H9 (cell line): Measurements from ENCODE around the gene SUPT5H. TPM values are rescaled to one million over a fixed set of nuclear protein-coding genes. Genes with fewer than 3 reads are reported as not detected.

Experiments used
- DNase-seq: peaks from one replicate; pipeline ENCODE4 v3.0.0-alpha.2; 2017
- H2AFZ ChIP-seq: one replicate; pipeline ENCODE4 v1.6.1; 2013; ENCODE audit warnings: mild to moderate bottlenecking, low read length, control low read depth, moderate library complexity
- H2AK5ac ChIP-seq: 2 replicates; pipeline ENCODE4 v1.6.1; 2013; ENCODE audit warnings: low read length, control low read depth, mixed read lengths; ENCODE audit not compliant: insufficient read length
- H2BK120ac ChIP-seq: one replicate; pipeline ENCODE4 v1.6.1; 2013; ENCODE audit warnings: low read depth, mild to moderate bottlenecking, low read length, control low read depth, inconsistent platforms; ENCODE audit not compliant: poor library complexity, severe bottlenecking
- H2BK12ac ChIP-seq: 2 replicates; pipeline ENCODE4 v1.6.1; 2013; ENCODE audit warnings: low read length, control low read depth, mixed read lengths, low read depth; ENCODE audit not compliant: insufficient read length
- H2BK15ac ChIP-seq: 2 replicates; pipeline ENCODE4 v1.6.1; 2013; ENCODE audit warnings: low read depth, low read length, control low read depth
- H2BK20ac ChIP-seq: one replicate; pipeline ENCODE4 v1.6.1; 2013; ENCODE audit warnings: low read depth, mild to moderate bottlenecking, low read length, control low read depth, inconsistent platforms; ENCODE audit not compliant: poor library complexity, severe bottlenecking
- H2BK5ac ChIP-seq: 2 replicates; pipeline ENCODE4 v1.6.1; 2013; ENCODE audit warnings: low read length, control low read depth, mixed read lengths; ENCODE audit not compliant: insufficient read length
- H3K14ac ChIP-seq: 2 replicates; pipeline ENCODE4 v1.6.1; 2013; ENCODE audit warnings: low read length, control low read depth; ENCODE audit not compliant: insufficient read depth
- H3K18ac ChIP-seq: 2 replicates; pipeline ENCODE4 v1.6.1; 2013; ENCODE audit warnings: low read depth, mild to moderate bottlenecking, mixed read lengths, low read length, control low read depth; ENCODE audit not compliant: insufficient read length
- H3K23ac ChIP-seq: 2 replicates; pipeline ENCODE4 v1.6.1; 2013; ENCODE audit warnings: low read length, control low read depth, mixed read lengths, low read depth; ENCODE audit not compliant: insufficient read length
- H3K23me2 ChIP-seq: 2 replicates; pipeline ENCODE4 v1.6.1; 2013; ENCODE audit warnings: low read depth, mild to moderate bottlenecking, mixed read lengths, low read length, control low read depth; ENCODE audit not compliant: insufficient read length, poor library complexity, severe bottlenecking
- H3K27ac ChIP-seq: 2 replicates; pipeline ENCODE4 v1.5.1; 2013; ENCODE audit warnings: low read length, control low read depth, mixed read lengths, low read depth; ENCODE audit not compliant: insufficient read length
- H3K27me3 ChIP-seq: 2 replicates; pipeline ENCODE4 v1.6.1; 2013; ENCODE audit warnings: low read length, control low read depth, inconsistent platforms; ENCODE audit not compliant: insufficient read depth
- H3K4ac ChIP-seq: 2 replicates; pipeline ENCODE4 v1.6.1; 2013; ENCODE audit warnings: low read depth, mild to moderate bottlenecking, control low read depth, inconsistent platforms, low read length, moderate library complexity
- H3K4me1 ChIP-seq: 2 replicates; pipeline ENCODE4 v1.6.1; 2013; ENCODE audit warnings: low read length, control low read depth, inconsistent platforms; ENCODE audit not compliant: insufficient read depth
- H3K4me2 ChIP-seq: 2 replicates; pipeline ENCODE4 v1.6.1; 2013; ENCODE audit warnings: low read length, control low read depth, mixed read lengths; ENCODE audit not compliant: insufficient read length, insufficient read depth
- H3K56ac ChIP-seq: 2 replicates; pipeline ENCODE4 v1.6.1; 2013; ENCODE audit warnings: low read depth, mild to moderate bottlenecking, mixed read lengths, low read length, control low read depth; ENCODE audit not compliant: insufficient read length
- H3K79me1 ChIP-seq: 2 replicates; pipeline ENCODE4 v1.6.1; 2013; ENCODE audit warnings: low read depth, mild to moderate bottlenecking, moderate library complexity, low read length, control low read depth, inconsistent platforms; ENCODE audit not compliant: insufficient read depth, poor library complexity, severe bottlenecking
- H3K79me2 ChIP-seq: 2 replicates; pipeline ENCODE4 v1.6.1; 2013; ENCODE audit warnings: low read length, control low read depth, inconsistent platforms; ENCODE audit not compliant: insufficient read depth
- H3K9ac ChIP-seq: 2 replicates; pipeline ENCODE4 v1.6.1; 2013; ENCODE audit warnings: low read length, control low read depth, mixed read lengths; ENCODE audit not compliant: insufficient read length; ENCODE audit errors: extremely low read depth
- H3K9me3 ChIP-seq: one replicate; pipeline ENCODE4 v1.6.1; 2013; ENCODE audit warnings: low read depth, low read length, inconsistent platforms; ENCODE audit not compliant: control insufficient read depth
- H3T11ph ChIP-seq: one replicate; pipeline ENCODE4 v1.6.1; 2013; ENCODE audit warnings: mild to moderate bottlenecking, low read length, control low read depth, inconsistent platforms
- H4K20me1 ChIP-seq: one replicate; pipeline ENCODE4 v1.6.1; 2013; ENCODE audit not compliant: control insufficient read depth, insufficient read length, insufficient read depth
- H4K5ac ChIP-seq: 2 replicates; pipeline ENCODE4 v1.6.1; 2013; ENCODE audit warnings: low read depth, mild to moderate bottlenecking, mixed read lengths, low read length, control low read depth; ENCODE audit not compliant: insufficient read length
- H4K8ac ChIP-seq: replicated peaks from 2 replicates; pipeline ENCODE4 v1.6.1; 2013; ENCODE audit warnings: low read length, control low read depth, mixed read lengths, low read depth; ENCODE audit not compliant: insufficient read length
- H4K91ac ChIP-seq: 2 replicates; pipeline ENCODE4 v1.6.1; 2013; ENCODE audit warnings: low read depth, mild to moderate bottlenecking, moderate library complexity, mixed read lengths, low read length, control low read depth; ENCODE audit not compliant: insufficient read length
- H3K27ac Mint-ChIP-seq, 3 experiments: 2 replicates in 2 of 3; 3 replicates in 1 of 3; pipeline ENCODE4 v1.8.0; 2020 to 2021; ENCODE audit warnings: mixed read lengths in 3 of 3, mild to moderate bottlenecking in 1 of 3, moderate library complexity in 1 of 3
- H3K27me3 Mint-ChIP-seq: 2 replicates; pipeline ENCODE4 v1.8.0; 2021; ENCODE audit warnings: low read depth, mild to moderate bottlenecking, moderate library complexity, mixed read lengths
- H3K36me3 Mint-ChIP-seq, 3 experiments: 2 replicates in 2 of 3; 3 replicates in 1 of 3; pipeline ENCODE4 v1.8.0; 2020 to 2021; ENCODE audit warnings: low read depth in 3 of 3, mixed read lengths in 3 of 3; ENCODE audit not compliant: insufficient read depth in 1 of 3
- H3K4me1 Mint-ChIP-seq, 2 experiments: 2 replicates each; pipeline ENCODE4 v1.8.0; 2020; ENCODE audit warnings: mixed read lengths in 2 of 2
- H3K4me3 Mint-ChIP-seq, 2 experiments: 2 replicates in 1 of 2; 3 replicates in 1 of 2; pipeline ENCODE4 v1.8.0; 2020 to 2021; ENCODE audit warnings: mild to moderate bottlenecking in 2 of 2, mixed read lengths in 2 of 2, moderate library complexity in 1 of 2
- H3K9me3 Mint-ChIP-seq, 2 experiments: 2 replicates in 1 of 2; 3 replicates in 1 of 2; pipeline ENCODE4 v1.8.0; 2020; ENCODE audit warnings: mild to moderate bottlenecking in 2 of 2, mixed read lengths in 2 of 2, moderate library complexity in 1 of 2
- WGBS: extraction: QIAGEN DNeasy Blood & Tissue Kit; methylation state at CpG from one replicate; pipeline ENCODE4 v1.1.7; 2013; ENCODE audit warnings: missing lambda C conversion rate, low lambda C conversion rate, mixed read lengths; ENCODE audit not compliant: insufficient read length; ENCODE audit errors: extremely low coverage; 5-methylcytosine and 5-hydroxymethylcytosine counted together
- total RNA-seq: library from RNA; stranded (reverse); gene quantifications from 2 replicates; pipeline ENCODE4 v1.2.1, GENCODE V29; 2021
- TF ChIP-seq, protein P1 (sequence below): fragments of 200-600 bp; sonication (generic); conservative IDR thresholded peaks from 3 replicates; pipeline ENCODE4 v1.8.0; 2021; ENCODE audit warnings: antibody characterized with exemption, mild to moderate bottlenecking

Gene SUPT5H
- total RNA-seq, 1 experiment from 2014 or later, result 145 TPM

DNA sequence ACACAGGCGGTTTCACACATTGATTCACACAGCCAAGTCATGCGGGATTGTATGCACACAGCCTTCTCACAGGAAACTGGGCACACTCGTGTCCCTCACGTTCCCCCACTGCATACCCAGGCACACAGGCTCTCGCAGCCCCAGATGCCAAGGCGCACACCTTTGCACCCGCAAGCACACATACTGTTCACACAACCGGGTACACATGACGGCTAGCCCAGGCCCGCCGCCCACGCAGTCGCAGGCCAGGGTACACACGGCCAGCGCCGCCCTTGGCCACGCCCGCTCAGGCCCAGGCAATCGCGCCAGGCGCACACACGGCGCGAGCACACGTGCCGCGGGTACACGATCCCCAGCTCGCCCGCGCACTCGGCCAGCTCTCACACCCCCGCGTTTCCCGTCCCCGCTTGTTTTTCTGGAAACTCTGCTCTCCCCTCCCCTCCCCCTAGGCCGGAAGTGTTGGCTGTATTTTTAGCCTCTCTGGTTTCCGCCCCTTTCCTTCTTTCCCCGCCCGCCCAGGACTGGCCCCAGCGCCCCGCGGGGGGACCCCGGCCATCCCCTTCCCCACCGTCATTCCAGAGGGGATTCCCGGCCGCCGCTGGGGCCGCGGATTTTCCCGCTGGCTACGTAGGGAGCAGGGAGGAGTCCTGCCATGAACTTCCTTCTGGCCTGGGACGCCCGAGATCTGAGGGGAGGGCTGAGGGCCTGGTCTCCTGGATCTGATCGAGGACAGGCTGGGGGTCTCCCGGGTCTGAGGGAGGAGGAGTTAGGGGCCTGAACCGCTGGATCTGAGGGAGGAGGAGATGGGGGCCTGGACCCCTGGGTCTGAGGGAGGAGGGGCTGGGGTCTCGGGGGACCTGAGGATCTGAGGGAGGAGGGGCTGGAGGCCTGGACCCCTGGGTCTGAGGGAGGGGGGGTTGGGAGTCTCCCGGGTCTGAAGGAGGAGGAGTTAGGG lies 42.8 kb upstream of the SUPT5H start:
- no CpG with 5 or more reads among the region's 59 CpGs for WGBS

More for the DNA sequence above, 42.8 kb upstream of the SUPT5H start:
- H3K23me2 ChIP-seq, result peaks cover 21% of the 10 kb centered on the region
- no peak overlapping the region for H2AK5ac ChIP-seq
- H2BK12ac ChIP-seq, result peak overlapping the region; percentile 18
- H3K27ac ChIP-seq, result peak overlapping the region; percentile 42
- Mint-ChIP-seq H3K27ac (peak overlapping the region; percentile 99 to 100 (median 100)), H3K9me3 (no peaks in the 10 kb centered on the region; a peak in 1 of 5 replicates), H3K4me3 (peak overlapping the region; percentile 87 to 95), H3K4me1 (peaks cover 29 to 44% of the 10 kb centered on the region in 2 experiments), H3K27me3 (no peaks in the 10 kb centered on the region; the same call in 1 of the 2 replicates), H3K36me3 (peaks cover 0 to 10% (median 6%) of the 10 kb centered on the region in 3 experiments; a peak in 6 of 7 replicates)
- no peak overlapping the region for H3K56ac ChIP-seq
- TF ChIP-seq, protein P1, sequence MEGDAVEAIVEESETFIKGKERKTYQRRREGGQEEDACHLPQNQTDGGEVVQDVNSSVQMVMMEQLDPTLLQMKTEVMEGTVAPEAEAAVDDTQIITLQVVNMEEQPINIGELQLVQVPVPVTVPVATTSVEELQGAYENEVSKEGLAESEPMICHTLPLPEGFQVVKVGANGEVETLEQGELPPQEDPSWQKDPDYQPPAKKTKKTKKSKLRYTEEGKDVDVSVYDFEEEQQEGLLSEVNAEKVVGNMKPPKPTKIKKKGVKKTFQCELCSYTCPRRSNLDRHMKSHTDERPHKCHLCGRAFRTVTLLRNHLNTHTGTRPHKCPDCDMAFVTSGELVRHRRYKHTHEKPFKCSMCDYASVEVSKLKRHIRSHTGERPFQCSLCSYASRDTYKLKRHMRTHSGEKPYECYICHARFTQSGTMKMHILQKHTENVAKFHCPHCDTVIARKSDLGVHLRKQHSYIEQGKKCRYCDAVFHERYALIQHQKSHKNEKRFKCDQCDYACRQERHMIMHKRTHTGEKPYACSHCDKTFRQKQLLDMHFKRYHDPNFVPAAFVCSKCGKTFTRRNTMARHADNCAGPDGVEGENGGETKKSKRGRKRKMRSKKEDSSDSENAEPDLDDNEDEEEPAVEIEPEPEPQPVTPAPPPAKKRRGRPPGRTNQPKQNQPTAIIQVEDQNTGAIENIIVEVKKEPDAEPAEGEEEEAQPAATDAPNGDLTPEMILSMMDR, result no peak
- no peak overlapping the region for H4K8ac ChIP-seq
- H3K9ac ChIP-seq, result peak overlapping the region; percentile 80
- no peaks in the 10 kb centered on the region for H4K20me1 ChIP-seq
- H3T11ph ChIP-seq, result no peak overlapping the region
- DNase-seq, result peak; percentile 91
- no peaks in the 10 kb centered on the region for H3K27me3 ChIP-seq
- H4K91ac ChIP-seq, result peak overlapping the region; percentile 25
- peak overlapping the region; percentile 97 for H2BK120ac ChIP-seq
- H3K23ac ChIP-seq, result peak overlapping the region; percentile 1
- no peaks in the 10 kb centered on the region for H3K9me3 ChIP-seq
- H2BK15ac ChIP-seq, result peak overlapping the region; percentile 27; the same call in 1 of the 2 replicates
- H3K4me2 ChIP-seq, result peak overlapping the region; percentile 60
- H2AFZ ChIP-seq, result no peak overlapping the region
- H4K5ac ChIP-seq, result peak overlapping the region; percentile 43
- no peak overlapping the region for H2BK5ac ChIP-seq
- peak overlapping the region; percentile 74 for H3K18ac ChIP-seq
- H3K79me1 ChIP-seq, result no peaks in the 10 kb centered on the region
- H3K4me1 ChIP-seq, result peaks cover 6% of the 10 kb centered on the region; the same call in 1 of the 2 replicates
- peaks cover 1% of the 10 kb centered on the region; the same call in 1 of the 2 replicates for H3K79me2 ChIP-seq
- no peak overlapping the region; the same call in 1 of the 2 replicates for H3K4ac ChIP-seq
- no peak overlapping the region for H2BK20ac ChIP-seq
- peak overlapping the region; percentile 94 for H3K14ac ChIP-seq
